HG02981 (cell line): ENCODE results near the gene YAP1.
"Not testable (repeated sequence)": the region's sequence is repeated elsewhere in the genome, so short reads cannot be mapped to it uniquely, and the experiment has no call there.

Experiments used
- ATAC-seq: cut with Tn5 transposase; IDR thresholded peaks from one replicate; pipeline ENCODE4 v1.9.1; 2021; ENCODE audit warnings: mild to moderate bottlenecking, moderate library complexity; ENCODE audit not compliant: unreplicated experiment

The YAP1 gene

GRCh38 chr11:102237096-102237735 is 127.0 kb downstream of the YAP1 start:
- no peak for ATAC-seq

GRCh38 chr11:102238391-102238821 is 128.2 kb downstream of the YAP1 start:
- no peak for ATAC-seq

GRCh38 chr11:102239448-102239847 is 129.2 kb downstream of the YAP1 start:
- no peak for ATAC-seq

- ATAC-seq, result no peak
Observed at GRCh38 chr11:102239911-102240310, 129.7 kb downstream of the YAP1 start.

GRCh38 chr11:102240502-102240901 is 130.3 kb downstream of the YAP1 start:
- ATAC-seq, result no peak

- no peak for ATAC-seq
Observed at GRCh38 chr11:102241026-102241425, 130.8 kb downstream of the YAP1 start.

GRCh38 chr11:102243399-102243884 is 133.2 kb downstream of the YAP1 start:
- ATAC-seq, result no peak

- no peak for ATAC-seq
Observed at GRCh38 chr11:102244681-102245409, 134.6 kb downstream of the YAP1 start.

GRCh38 chr11:102251423-102251822 is 141.2 kb downstream of the YAP1 start:
- ATAC-seq, result no peak

- ATAC-seq, result no peak
Observed at GRCh38 chr11:102252339-102252891, 142.2 kb downstream of the YAP1 start.

GRCh38 chr11:102253020-102253715 is 142.9 kb downstream of the YAP1 start:
- ATAC-seq, result no peak

- ATAC-seq, result no peak
Observed at GRCh38 chr11:102254047-102254446, 143.8 kb downstream of the YAP1 start.

GRCh38 chr11:102256251-102256650 is 146.0 kb downstream of the YAP1 start:
- no peak for ATAC-seq

GRCh38 chr11:102260241-102260640 is 150.0 kb downstream of the YAP1 start:
- no peak for ATAC-seq

- no peak for ATAC-seq
Observed at GRCh38 chr11:102263379-102264003, 153.2 kb downstream of the YAP1 start.

GRCh38 chr11:102264704-102265103 is 154.5 kb downstream of the YAP1 start:
- not testable (repeated sequence) for ATAC-seq

- ATAC-seq, result no peak
Observed at GRCh38 chr11:102266099-102266498, 155.9 kb downstream of the YAP1 start.

- no peak for ATAC-seq
Observed at GRCh38 chr11:102267609-102268008, 157.4 kb downstream of the YAP1 start.

GRCh38 chr11:102268083-102268984 is 158.1 kb downstream of the YAP1 start:
- ATAC-seq, result peak; percentile 97

- no peak for ATAC-seq
Observed at GRCh38 chr11:102268985-102269470, 158.8 kb downstream of the YAP1 start.
